H1 (cell line): ENCODE data around the gene TXLNB. TPM values are rescaled to one million over a fixed set of nuclear protein-coding genes. Genes with fewer than 3 reads are reported as not detected.
"Not testable (repeated sequence)": the region's sequence is repeated elsewhere in the genome, so short reads cannot be mapped to it uniquely, and the experiment has no call there.

Experiments
- CTCF ChIA-PET: fragments of 300-600 bp; sonication (Branson Sonifier 250); formaldehyde crosslinking; loops from one replicate; lab custom pipeline; 2021; ENCODE audit not compliant: partially characterized antibody; lab: Charles Lee
- POLR2A ChIA-PET: fragments of 300-600 bp; sonication (Branson Sonifier 250); formaldehyde crosslinking; loops from one replicate; lab custom pipeline; 2021; ENCODE audit warnings: inconsistent platforms; ENCODE audit not compliant: partially characterized antibody; lab: Charles Lee
- DNase-seq, 2 experiments: peaks; one replicate each; pipeline versions ENCODE4 v3.0.0 to v3.0.0-alpha.2; 2010 to 2022; ENCODE audit warnings: low spot score in 2 of 2, low read depth in 1 of 2, mixed read lengths in 1 of 2
- FAIRE-seq: peaks from 2 replicates; lab custom pipeline; 2011; peaks lifted over from hg19 to GRCh38; lab: Jason Lieb, UNC
- H2AFZ ChIP-seq: 2 replicates; pipeline ENCODE4 v1.8.1; 2012; ENCODE audit warnings: low read length, inconsistent platforms
- H2AK5ac ChIP-seq: 2 replicates; pipeline ENCODE4 v1.6.1; 2013; ENCODE audit warnings: low read depth, low read length
- H2BK120ac ChIP-seq: replicated peaks from 2 replicates; pipeline ENCODE3; 2013; ENCODE audit warnings: low read depth, low read length, inconsistent platforms
- H2BK12ac ChIP-seq: 2 replicates; pipeline ENCODE4 v1.6.1; 2013; ENCODE audit warnings: low read depth, low read length
- H2BK15ac ChIP-seq: 2 replicates; pipeline ENCODE4 v1.6.1; 2013; ENCODE audit warnings: low read length
- H2BK20ac ChIP-seq: 2 replicates; pipeline ENCODE4 v1.6.1; 2013; ENCODE audit warnings: low read length
- H2BK5ac ChIP-seq: 2 replicates; pipeline ENCODE4 v1.6.1; 2013; ENCODE audit warnings: low read depth, low read length
- H3K14ac ChIP-seq: 2 replicates; pipeline ENCODE4 v1.6.1; 2013; ENCODE audit warnings: inconsistent platforms; ENCODE audit not compliant: insufficient read length
- H3K18ac ChIP-seq: 2 replicates; pipeline ENCODE4 v1.6.1; 2013; ENCODE audit warnings: low read length; ENCODE audit errors: extremely low read depth
- H3K23ac ChIP-seq: 2 replicates; pipeline ENCODE4 v1.6.1; 2013; ENCODE audit warnings: inconsistent platforms; ENCODE audit not compliant: insufficient read length
- H3K23me2 ChIP-seq: 2 replicates; pipeline ENCODE4 v1.6.1; 2013; ENCODE audit warnings: low read depth, low read length
- H3K27ac ChIP-seq: 2 replicates; pipeline ENCODE4 v1.6.1; 2011; ENCODE audit warnings: low read depth, low read length, inconsistent platforms
- H3K27me3 ChIP-seq, 4 experiments: replicated peaks in 1 of 4; 1 replicate in 1 of 4; 2 replicates in 3 of 4; pipeline versions ENCODE4 v1.6.1 to v1.8.1; 2011 to 2013; ENCODE audit warnings: low read length in 3 of 4, mild to moderate bottlenecking in 3 of 4, inconsistent platforms in 2 of 4, mixed read lengths in 2 of 4, moderate library complexity in 1 of 4; ENCODE audit not compliant: control insufficient read depth in 3 of 4, insufficient read depth in 3 of 4; ENCODE audit errors: extremely low read depth in 1 of 4
- H3K36me3 ChIP-seq, 4 experiments: 2 replicates each; pipeline versions ENCODE4 v1.6.1 to v1.8.1; 2011 to 2013; ENCODE audit warnings: mild to moderate bottlenecking in 4 of 4, low read length in 3 of 4, moderate library complexity in 2 of 4, control low read depth in 1 of 4, inconsistent platforms in 1 of 4; ENCODE audit not compliant: insufficient read depth in 4 of 4, control insufficient read depth in 2 of 4
- H3K4ac ChIP-seq: replicated peaks from 2 replicates; pipeline ENCODE3; 2013; ENCODE audit warnings: low read length, low read depth, mixed read lengths, inconsistent platforms; ENCODE audit not compliant: insufficient read length
- H3K4me1 ChIP-seq, 4 experiments: replicated peaks in 1 of 4; 1 replicate in 1 of 4; 2 replicates in 3 of 4; pipeline versions ENCODE4 v1.6.1 to v1.8.1; 2011 to 2013; ENCODE audit warnings: low read length in 3 of 4, inconsistent platforms in 2 of 4, mixed read lengths in 1 of 4; ENCODE audit not compliant: insufficient read depth in 4 of 4, control insufficient read depth in 3 of 4
- H3K4me2 ChIP-seq, 2 experiments: 2 replicates each; pipeline versions ENCODE4 v1.6.1 to v1.8.1; 2011 to 2013; ENCODE audit warnings: low read depth in 2 of 2, low read length in 2 of 2, control low read depth in 1 of 2, inconsistent platforms in 1 of 2, mild to moderate bottlenecking in 1 of 2; ENCODE audit not compliant: insufficient read depth in 1 of 2
- H3K4me3 ChIP-seq, 4 experiments: fragments of 200-600, 300-600 bp in 1 of 4; sonication (generic), shearing (Covaris generic), sonication (Bioruptor Twin) in 1 of 4; 2 replicates each; pipeline versions ENCODE4 v1.5.1 to v1.8.1; 2011 to 2016; ENCODE audit warnings: low read length in 4 of 4, low read depth in 3 of 4, control low read depth in 2 of 4, inconsistent platforms in 2 of 4, mild to moderate bottlenecking in 2 of 4, mixed read lengths in 1 of 4, moderate library complexity in 1 of 4; ENCODE audit not compliant: insufficient read depth in 2 of 4; ENCODE audit errors: extremely low read depth in 1 of 4
- H3K56ac ChIP-seq: replicated peaks from 2 replicates; pipeline ENCODE3; 2013; ENCODE audit warnings: low read depth, mild to moderate bottlenecking, mixed read lengths, low read length, inconsistent platforms; ENCODE audit not compliant: insufficient read length
- H3K79me1 ChIP-seq: 2 replicates; pipeline ENCODE4 v1.6.1; 2013; ENCODE audit warnings: low read depth, low read length, control low read depth
- H3K79me2 ChIP-seq, 2 experiments: 2 replicates each; pipeline versions ENCODE4 v1.6.1 to v1.8.1; 2012 to 2013; ENCODE audit warnings: low read length in 2 of 2, mild to moderate bottlenecking in 2 of 2, inconsistent platforms in 1 of 2; ENCODE audit not compliant: insufficient read depth in 2 of 2, control insufficient read depth in 1 of 2
- H3K9ac ChIP-seq, 4 experiments: replicated peaks in 1 of 4; 1 replicate in 1 of 4; 2 replicates in 3 of 4; pipeline versions ENCODE4 v1.6.1 to v1.8.1; 2011 to 2013; ENCODE audit warnings: low read depth in 3 of 4, low read length in 3 of 4, control low read depth in 2 of 4, mild to moderate bottlenecking in 2 of 4, moderate library complexity in 2 of 4, inconsistent platforms in 1 of 4; ENCODE audit errors: extremely low read depth in 1 of 4
- H3K9me3 ChIP-seq, 2 experiments: 2 replicates each; pipeline versions ENCODE4 v1.6.1 to v1.8.1; 2012 to 2013; ENCODE audit warnings: mild to moderate bottlenecking in 2 of 2, moderate library complexity in 2 of 2, control low read depth in 1 of 2, inconsistent platforms in 1 of 2, low read depth in 1 of 2, low read length in 1 of 2, mixed read lengths in 1 of 2; ENCODE audit not compliant: insufficient read depth in 2 of 2
- H4K20me1 ChIP-seq, 2 experiments: replicated peaks in 1 of 2; 2 replicates each; pipeline versions ENCODE3 to v1.8.1; 2011 to 2013; ENCODE audit warnings: inconsistent platforms in 2 of 2, low read length in 2 of 2, mild to moderate bottlenecking in 1 of 2; ENCODE audit not compliant: insufficient read depth in 2 of 2, control insufficient read depth in 1 of 2
- H4K5ac ChIP-seq: 2 replicates; pipeline ENCODE4 v1.6.1; 2013; ENCODE audit warnings: low read length, low read depth, mixed read lengths, inconsistent platforms; ENCODE audit not compliant: insufficient read length
- H4K8ac ChIP-seq: 2 replicates; pipeline ENCODE4 v1.8.0; 2013; ENCODE audit warnings: mild to moderate bottlenecking, moderate library complexity, low read length, inconsistent platforms; ENCODE audit not compliant: insufficient read depth; ENCODE audit errors: extremely low read depth
- H4K91ac ChIP-seq: replicated peaks from 2 replicates; pipeline ENCODE3; 2013; ENCODE audit warnings: low read length, mixed read lengths, inconsistent platforms; ENCODE audit not compliant: insufficient read length
- WGBS, 2 experiments: shearing (Covaris generic) in 1 of 2; methylation state at CpG; one replicate each; pipeline versions ENCODE4 v1.1.6 to v1.1.7; 2013 to 2015; ENCODE audit warnings: low lambda C conversion rate in 2 of 2, mixed read lengths in 2 of 2, inconsistent platforms in 1 of 2, low coverage in 1 of 2, missing lambda C conversion rate in 1 of 2; ENCODE audit not compliant: insufficient replicate concordance in 2 of 2, insufficient coverage in 1 of 2, insufficient read length in 1 of 2; ENCODE audit errors: extremely low coverage in 1 of 2, missing lambda C conversion rate in 1 of 2; 5-methylcytosine and 5-hydroxymethylcytosine counted together
- polyA plus RNA-seq, 7 experiments: library from polyadenylated mRNA; depleted of rRNA in 3 of 7; stranded (reverse) in 5 of 7; unstranded in 2 of 7; fragments of >200 nt in 5 of 7; fragments of 200-250 nt in 2 of 7; gene quantifications; 1 replicate in 5 of 7; 2 replicates in 1 of 7; 4 replicates in 1 of 7; pipeline versions ENCODE4 v1.2.1 to v1.2.3, GENCODE V29; 2011 to 2013; ENCODE audit warnings: missing spikeins in 2 of 7, mixed read lengths in 2 of 7
- total RNA-seq: library from RNA; stranded (reverse); fragmentation: NEBNext Ultra II Directional; extraction: Animal tissue kit (Norgen Biotek cat#: 25700); gene quantifications from 2 replicates; pipeline ENCODE4 v1.2.1, GENCODE V29; 2021

Gene TXLNB
- total and polyA plus RNA-seq, 2 of the 8 experiments (the other 6 are each of a cell fraction or from before 2014, with no cell fraction given) = 0.05 to 0.17 TPM

DNA sequence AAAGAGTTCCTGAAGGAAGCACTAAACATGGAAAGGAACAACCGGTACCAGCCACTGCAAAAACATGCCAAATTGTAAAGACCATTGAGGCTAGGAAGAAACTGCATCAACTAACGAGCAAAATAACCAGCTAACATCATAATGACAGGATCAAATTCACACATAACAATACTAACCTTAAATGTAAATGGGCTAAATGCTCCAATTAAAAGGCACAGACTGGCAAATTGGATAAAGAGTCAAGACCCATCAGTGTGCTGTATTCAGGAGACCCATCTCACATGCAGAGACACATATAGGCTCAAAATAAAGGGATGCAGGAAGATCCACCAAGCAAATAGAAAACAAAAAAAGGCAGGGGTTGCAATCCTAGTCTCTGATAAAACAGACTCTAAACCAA lies 79.3 kb downstream of the TXLNB start:
- CTCF ChIA-PET, H4K5ac ChIP-seq, H2BK120ac ChIP-seq: not testable (repeated sequence)

GRCh38 chr6:139210766-139211165 lies 81.0 kb downstream of the TXLNB start:
- H2AFZ ChIP-seq, H2BK5ac ChIP-seq, H3K9ac ChIP-seq, H3K4me1 ChIP-seq, FAIRE-seq, H2AK5ac ChIP-seq, H3K4ac ChIP-seq, H3K4me3 ChIP-seq, H4K8ac ChIP-seq, H3K36me3 ChIP-seq, H4K91ac ChIP-seq, DNase-seq, H3K27ac ChIP-seq, H2BK12ac ChIP-seq, H3K79me1 ChIP-seq, H2BK120ac ChIP-seq, H3K18ac ChIP-seq, H2BK15ac ChIP-seq, H3K4me2 ChIP-seq, POLR2A ChIA-PET, H3K27me3 ChIP-seq, H3K79me2 ChIP-seq, H3K14ac ChIP-seq, H4K20me1 ChIP-seq, H4K5ac ChIP-seq, H2BK20ac ChIP-seq, H3K23ac ChIP-seq, H3K56ac ChIP-seq, H3K23me2 ChIP-seq: not testable (repeated sequence)
- H3K9me3 ChIP-seq = peaks cover 11 to 13% of the 10 kb centered on the region in 2 experiments; a peak in 1 of 4 replicates
- CTCF ChIA-PET = interaction anchor here (1.3 kb wide), 1 partner anchor 8 kb away, joined by 4 read pairs; no protein-coding TSS in a partner anchor
- WGBS, 2 experiments = 86% methylated on average over 6 of the region's 10 CpGs; no CpG with 5 or more reads in 1 of the 2 experiments

More for the DNA sequence above, 79.3 kb downstream of the TXLNB start:
- H4K8ac ChIP-seq, H2AK5ac ChIP-seq, H2BK20ac ChIP-seq, H3K14ac ChIP-seq, H3K4me1 ChIP-seq, H4K20me1 ChIP-seq, H3K23me2 ChIP-seq, H3K23ac ChIP-seq, H3K4me3 ChIP-seq, H2BK5ac ChIP-seq, POLR2A ChIA-PET, H2AFZ ChIP-seq, H3K4me2 ChIP-seq, H3K27me3 ChIP-seq, H3K18ac ChIP-seq, H3K79me1 ChIP-seq, H3K27ac ChIP-seq, H3K36me3 ChIP-seq, FAIRE-seq, H2BK15ac ChIP-seq, DNase-seq, H4K91ac ChIP-seq, H3K79me2 ChIP-seq, H3K4ac ChIP-seq, H3K56ac ChIP-seq, H2BK12ac ChIP-seq, H3K9ac ChIP-seq: not testable (repeated sequence)
- H3K9me3 ChIP-seq = peaks cover 11% of the 10 kb centered on the region in 2 experiments; a peak in 1 of 4 replicates
- 92% methylated on average over 2 of the region's 2 CpGs; no CpG with 5 or more reads in 1 of the 2 experiments for WGBS, 2 experiments
